Activated CD4-positive, alpha-beta T cell treated with anti-CD3 and anti-CD28 coated beads for 48 hours (primary cell): ENCODE measurements around the gene APPBP2.
A peak's percentile ranks its signal among the peaks of the same experiment; 100 is the strongest.
"Not testable (repeated sequence)": the region's sequence is repeated elsewhere in the genome, so short reads cannot be mapped to it uniquely, and the experiment has no call there.

Source experiments
- DNase-seq: peaks from one replicate; pipeline ENCODE4 v3.0.0-alpha.2; 2020

Gene APPBP2

DNA sequence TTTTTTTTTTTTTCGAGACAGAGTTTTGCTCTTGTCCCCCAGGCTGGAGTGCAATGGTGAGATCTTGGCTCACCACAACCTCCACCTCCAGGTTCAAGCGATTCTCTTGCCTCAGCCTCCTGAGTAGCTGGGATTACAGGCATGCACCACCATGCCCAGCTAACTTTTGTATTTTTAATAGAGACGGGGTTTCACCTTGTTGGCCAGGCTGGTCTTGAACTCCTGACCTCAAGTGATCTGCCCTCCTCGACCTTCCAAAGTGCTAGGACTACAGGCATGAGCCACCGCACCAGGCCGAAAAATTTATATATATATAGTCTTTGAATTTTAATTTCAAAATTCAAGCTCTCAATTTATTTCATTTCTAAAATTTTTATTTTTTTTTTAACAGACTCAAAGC lies 97.6 kb downstream of the APPBP2 start:
- DNase-seq = not testable (repeated sequence)

DNA sequence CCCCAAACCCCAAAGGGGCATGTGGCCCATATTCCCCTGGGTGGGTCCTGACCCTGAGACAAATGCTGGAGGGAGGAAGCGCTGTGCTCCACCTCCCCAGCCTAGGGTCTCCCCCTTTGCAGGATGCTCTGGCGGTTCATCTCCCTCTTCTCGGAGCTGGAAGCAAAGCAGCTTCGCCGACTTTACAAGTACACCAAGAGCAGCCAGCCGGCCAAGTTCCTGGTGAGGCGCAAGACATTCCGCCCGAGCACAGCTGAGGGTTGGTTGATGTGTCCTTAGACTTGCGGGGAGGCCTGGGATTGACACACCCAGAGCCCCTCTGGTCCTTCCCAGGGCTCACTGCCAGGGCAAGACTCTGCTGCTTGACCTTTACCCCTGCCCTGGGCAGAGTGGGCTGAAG lies 99.4 kb downstream of the APPBP2 start:
- no peak for DNase-seq

DNA sequence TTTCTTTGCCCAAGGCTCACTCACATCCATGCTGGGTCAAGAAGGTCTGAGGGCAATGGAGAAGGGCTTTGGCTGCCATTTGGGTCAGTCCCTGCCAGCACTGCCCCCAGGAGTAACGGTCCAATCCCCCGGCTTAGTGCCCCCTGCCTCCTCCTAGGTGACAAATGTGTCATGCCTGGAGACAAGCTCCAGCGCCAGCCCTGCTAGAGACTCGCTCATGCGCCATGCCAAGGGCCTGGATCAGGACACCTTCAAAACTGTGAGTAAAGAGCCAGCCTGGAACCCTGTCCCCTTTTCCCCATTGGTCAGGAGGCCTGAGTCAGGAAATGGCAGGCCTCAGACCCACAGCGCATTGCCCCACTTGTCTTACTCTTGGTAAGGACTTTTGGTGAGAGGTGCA lies 100.4 kb downstream of the APPBP2 start:
- DNase-seq = no peak

DNA sequence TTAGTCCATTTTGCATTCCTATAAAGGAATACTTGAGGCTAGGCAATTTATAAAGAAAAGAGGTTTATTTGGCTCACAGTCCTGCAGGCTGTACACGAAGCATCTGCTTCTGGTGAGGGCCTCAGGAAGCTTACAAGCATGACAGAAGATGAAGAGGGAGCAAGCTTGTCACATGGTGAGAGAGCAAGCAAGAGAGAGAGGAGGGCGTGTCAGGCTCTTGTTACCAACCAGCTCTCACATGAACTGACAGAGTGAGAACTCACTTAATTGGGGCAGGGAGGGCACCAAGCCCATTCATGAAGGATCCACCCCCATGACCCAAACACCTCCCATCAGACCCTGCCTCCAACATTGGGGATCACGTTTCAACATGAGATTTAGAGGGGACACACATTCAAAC lies 102.2 kb downstream of the APPBP2 start:
- DNase-seq = no peak

DNA sequence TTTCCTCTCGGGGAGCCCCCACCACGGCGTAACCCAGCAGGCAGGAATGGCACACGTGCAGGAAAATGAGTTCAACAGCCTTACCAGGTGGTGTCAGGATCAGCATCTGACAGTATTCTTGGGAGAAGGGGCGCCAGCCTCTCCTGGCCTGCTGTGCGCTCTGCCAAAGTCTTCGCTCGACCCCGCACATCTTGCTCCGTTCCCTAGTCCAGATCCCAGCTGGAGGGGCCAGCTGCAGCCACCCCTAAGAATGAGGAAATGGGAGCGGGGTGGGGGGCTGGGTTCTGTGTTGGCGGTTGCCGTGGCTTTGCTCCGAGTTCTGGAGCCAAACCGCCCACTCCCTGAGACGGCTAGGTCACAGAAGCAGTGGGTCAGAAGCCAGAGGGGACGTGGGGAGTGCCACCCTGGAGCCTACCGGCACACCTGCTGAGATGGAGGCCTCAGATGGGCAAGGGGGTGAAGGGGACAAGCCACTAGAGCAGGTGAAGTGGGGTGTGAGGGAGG lies 103.8 kb downstream of the APPBP2 start, which contains the start of gene CHCT1:
Gene CHCT1, plus strand, starts transcription at position 328 of the 504 bp plus-strand sequence. Its CDS starts 104 bp downstream, at position 432.
- DNase-seq = no peak

DNA sequence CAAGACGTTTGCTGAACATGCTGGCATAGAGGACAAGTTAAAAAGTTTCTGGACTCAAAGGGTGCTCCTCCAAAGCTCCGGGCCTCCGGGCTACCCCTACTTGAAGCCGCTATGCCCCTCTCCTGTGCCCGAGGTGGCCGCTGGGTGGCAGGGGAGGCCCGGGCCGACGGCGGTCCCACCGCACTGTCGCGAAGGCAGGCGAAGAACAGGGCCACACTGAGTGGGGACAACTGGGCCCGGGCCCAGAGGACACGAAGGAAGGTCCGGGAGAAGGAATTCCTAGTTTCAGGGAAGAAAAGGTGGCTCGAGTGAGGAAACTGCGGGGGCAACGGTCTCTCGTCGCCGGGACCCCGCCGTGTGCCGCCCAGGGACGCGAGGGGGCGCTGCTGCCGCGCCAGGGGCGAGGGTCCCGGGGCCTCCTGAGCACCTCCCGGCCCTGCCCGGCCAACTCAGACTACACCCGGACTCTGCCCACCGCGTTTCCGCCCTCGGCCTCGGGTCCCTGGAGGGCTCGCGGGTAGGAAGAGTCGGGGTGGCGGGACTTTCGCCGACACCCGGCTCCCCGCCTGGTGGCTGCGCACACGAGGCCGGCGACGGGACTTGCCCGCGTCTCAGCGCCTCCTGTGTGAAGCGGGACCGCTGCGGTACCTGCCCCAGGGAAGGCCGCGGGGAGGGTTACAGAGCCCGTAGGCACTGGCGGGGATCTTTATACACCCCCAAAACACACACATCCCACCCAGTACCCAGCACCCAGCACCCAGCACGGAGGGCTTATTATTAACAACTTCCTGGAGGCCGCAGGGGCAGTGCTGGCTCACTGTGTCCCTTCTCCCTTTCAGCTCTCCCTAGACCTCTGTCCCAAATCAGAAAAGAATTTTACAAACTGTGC lies 104.5 kb downstream of the APPBP2 start:
- DNase-seq = peak; percentile 87

DNA sequence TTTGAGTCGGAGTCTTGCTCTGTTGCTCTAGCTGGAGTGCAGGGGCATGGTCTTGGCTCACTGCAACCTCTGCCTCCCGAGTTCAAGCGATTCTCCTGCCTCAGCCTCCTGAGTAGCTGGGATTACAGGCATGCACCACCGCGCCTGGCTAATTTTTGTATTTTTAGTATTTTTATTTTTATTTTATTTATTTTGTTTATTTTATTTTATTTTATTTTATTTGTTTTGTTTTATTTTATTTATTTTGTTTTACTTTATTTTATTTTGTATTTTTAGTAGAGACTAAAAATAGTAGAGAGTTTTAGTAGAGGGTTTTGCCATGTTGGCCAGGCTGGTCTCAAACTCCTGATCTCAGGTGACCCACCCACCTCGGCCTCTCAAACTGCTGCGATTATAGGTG lies 106.2 kb downstream of the APPBP2 start:
- DNase-seq = not testable (repeated sequence)

DNA sequence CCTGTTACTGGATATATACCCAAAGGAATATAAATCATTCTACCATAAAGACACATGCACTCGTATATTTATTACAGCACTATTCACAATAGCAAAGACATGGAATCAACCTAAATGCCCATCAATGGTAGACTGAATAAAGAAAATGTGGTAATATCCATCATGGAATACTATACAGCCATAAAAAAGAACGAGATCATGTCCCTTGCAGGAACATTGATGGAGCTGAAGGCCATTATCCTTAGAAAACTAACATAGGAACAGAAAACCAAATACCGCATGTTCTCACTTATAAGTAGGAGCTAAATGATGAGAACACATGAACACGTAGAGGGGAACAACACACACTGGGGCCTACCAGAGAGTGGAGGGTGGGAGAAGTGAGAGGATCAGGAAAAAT lies 107.0 kb downstream of the APPBP2 start:
- DNase-seq = not testable (repeated sequence)

DNA sequence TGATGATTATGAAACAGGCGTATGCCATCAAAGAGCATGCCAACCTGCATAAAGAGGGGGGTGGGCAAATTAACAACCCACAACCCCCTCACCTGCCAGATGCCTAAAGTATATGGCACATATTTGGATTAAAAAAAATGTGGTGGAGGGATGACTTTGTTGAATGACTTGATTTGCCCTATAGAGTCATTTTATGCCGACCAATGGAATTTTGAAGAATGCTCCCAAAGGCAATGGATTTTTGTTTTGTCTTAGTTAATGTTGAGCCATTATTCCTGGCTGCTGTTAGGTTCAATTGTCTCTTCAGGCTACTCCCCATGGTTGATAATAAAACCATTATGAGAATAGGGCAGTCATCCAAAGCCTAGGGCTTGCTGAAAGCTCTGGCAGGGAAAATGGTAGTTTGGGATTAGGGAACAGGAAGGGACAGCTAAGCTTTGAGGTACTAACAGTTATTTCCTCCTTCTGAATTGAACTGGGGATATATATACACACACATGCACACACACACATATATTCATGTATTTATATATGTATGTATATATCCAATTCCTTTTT lies 109.6 kb downstream of the APPBP2 start:
- DNase-seq = no peak

DNA sequence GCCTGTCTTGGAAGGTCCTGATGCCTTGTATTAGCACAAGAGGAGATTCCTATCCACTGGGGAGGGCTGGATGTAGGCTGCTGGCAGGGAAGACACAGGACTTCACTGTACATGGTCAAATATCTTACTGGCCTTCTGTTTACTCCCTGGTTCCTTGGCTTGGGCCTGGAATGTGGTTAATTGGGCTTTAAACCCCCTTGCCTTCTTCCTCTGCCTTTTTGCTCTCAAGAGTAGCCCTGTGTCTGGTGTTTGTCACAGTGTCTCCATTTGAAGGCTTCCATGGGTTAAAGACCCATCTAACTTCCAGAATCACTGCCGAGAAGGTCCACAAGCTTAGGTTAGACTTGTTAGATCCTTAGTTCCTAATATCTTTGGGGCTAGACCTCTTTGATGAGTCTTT lies 110.9 kb downstream of the APPBP2 start:
- no peak for DNase-seq

DNA sequence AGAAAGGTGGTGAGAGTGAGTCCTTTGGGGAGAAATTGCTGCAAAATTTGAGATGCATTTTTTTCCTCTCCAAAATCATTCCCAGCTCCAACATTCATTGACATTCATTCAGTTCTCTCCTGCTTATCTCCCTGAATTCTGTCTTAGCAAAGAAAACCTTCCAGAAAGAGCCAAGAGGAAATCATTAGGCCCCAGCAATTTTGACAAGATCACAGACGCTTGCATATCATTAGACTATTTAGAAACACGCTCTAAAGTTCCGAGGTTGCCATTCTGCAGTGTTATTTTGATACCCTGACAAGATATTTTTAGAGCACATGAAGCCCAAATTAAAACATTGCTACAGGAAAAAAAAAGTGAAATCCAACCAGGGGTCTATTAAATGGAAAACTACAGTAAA lies 113.3 kb downstream of the APPBP2 start:
- no peak for DNase-seq

DNA sequence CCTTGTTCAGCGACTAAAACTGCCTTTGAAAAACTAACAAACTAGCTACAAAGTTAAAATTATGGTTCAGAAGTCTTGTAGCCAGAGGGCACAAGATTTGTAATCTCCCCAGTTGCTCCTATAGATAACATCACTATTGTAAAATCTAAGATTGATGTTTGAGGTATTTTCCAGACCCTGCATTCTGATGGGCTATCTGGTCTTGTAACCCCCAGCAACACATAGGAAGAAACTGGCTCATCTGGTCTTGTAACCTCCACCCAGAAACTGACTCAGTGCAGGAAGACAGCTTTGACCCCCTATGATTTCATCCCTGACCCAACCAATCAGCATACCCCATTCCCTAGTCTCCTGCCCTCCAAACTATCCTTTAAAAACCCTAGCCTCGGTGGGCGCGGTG lies 116.0 kb downstream of the APPBP2 start:
- no peak for DNase-seq

DNA sequence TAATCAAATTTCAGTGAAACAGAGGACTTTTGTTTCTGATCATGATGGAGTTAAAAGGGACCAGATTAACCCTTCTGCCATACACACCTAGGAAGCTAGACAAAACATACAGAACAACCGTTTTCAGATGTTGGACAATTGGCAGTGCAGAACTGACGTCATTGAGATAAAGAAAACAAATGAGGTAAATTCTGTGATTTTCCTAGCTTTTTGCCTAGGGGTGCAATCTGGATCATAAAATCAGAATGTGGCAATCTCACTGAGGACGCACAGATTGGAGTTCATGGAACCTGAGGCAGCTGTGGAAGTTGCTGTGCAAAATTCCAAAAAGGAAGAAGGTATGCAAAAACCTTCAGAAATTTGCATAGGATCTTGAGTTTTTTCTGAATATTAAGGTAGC lies 119.2 kb downstream of the APPBP2 start:
- DNase-seq = no peak

DNA sequence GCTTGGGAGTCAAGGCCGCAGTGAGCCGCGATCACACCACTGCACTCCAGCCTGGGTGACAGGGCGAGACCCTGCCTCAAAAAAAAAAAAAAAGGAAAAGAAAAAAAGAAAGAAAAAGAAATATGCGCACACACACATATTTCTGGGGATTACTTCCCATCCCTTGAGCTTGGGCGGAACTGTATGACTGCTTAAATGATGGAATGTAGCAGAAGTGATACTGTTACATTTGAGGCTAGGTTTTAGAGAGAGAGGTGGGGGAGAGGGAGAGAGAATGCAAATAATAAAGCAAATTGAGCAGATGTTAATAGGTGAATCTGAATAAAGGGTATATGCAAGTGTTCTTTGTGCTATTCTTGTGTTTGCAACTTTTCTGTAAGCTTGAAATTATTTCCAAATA lies 122.1 kb downstream of the APPBP2 start:
- DNase-seq = no peak

DNA sequence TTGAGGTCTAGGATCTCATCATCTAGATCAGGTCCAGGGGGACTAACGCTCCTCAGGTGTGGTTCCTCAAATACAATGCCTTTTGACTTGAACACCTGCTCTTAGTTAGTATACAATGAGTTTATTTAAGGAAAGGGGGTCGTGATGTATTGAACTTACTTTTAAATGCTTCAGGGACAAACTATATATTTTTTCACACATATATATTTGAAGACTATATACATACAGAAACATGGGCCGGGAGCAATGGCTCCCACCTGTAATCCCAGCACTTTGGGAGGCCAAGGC lies 122.6 kb downstream of the APPBP2 start:
- no peak for DNase-seq

DNA sequence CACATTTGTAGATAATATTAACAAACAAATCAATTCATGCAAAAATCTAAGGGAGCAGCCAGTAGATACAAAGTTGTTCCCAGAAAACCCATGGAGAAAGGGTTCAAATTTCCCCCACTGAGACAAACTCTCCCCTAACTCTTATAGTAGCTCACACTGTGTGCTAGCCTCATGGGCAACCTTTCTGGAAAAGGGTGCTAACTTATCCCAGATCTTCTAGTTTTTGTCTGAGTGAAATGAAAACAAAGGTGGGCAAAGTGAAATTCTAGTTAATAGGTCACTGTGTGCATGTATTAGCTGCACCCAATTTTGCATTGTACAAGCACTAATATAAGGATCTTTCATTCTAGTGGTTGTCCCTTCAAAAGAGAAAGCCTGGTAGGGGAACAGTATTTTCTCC lies 124.2 kb downstream of the APPBP2 start:
- no peak for DNase-seq

DNA sequence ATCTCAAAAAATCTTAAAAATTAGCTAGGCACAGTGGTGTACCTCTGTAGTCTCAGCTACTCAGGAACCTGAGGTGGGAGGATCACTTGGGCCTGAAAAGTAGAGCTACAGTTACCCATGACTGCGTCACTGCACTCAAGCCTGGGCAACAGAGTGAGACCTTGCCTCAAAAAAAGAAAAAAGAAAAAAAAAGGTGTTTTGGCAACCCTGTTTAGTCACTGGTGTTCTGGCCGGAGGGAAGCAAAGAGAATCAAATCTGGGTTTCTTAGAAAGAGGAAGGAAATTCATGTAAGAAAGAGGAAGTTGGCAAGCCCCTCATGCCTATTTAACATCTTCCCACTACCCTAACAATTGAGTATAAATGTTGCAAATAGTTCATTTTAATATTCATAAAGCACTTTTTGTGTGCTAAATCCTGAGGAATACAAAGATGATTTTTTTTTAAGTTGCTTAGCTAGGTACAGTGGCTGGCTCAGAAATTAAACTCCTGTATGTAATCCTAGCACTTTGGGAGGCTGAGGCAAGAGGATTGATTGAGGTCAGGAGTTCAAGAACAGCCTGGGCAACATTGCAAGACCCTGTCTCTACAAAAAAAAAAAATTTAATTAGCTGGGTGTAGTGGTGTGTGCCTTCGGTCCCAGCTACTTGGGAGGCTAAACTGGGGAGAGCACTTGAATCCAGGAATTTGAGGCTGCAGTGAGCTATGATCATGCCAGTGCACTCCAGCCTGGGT lies 127.6 kb downstream of the APPBP2 start:
- DNase-seq = no peak

DNA sequence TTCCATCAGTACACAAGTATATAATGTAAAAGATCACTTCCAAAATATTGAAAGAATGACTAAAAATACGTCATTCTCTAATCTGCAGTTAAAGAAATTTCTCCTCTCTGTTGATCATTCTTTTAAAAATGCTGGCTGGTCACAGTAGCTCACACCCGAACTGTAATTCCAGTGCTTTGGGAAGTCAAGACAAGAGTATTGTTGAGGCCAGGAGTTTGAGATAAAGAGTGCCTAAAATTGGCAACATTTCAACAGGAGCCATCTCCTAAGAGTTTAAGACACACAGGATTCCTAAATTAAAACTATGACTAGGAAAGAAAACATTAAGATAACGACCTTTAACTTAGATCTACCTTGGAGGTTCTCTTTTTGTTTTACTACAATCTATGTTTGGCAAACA lies 129.6 kb downstream of the APPBP2 start:
- DNase-seq = no peak

DNA sequence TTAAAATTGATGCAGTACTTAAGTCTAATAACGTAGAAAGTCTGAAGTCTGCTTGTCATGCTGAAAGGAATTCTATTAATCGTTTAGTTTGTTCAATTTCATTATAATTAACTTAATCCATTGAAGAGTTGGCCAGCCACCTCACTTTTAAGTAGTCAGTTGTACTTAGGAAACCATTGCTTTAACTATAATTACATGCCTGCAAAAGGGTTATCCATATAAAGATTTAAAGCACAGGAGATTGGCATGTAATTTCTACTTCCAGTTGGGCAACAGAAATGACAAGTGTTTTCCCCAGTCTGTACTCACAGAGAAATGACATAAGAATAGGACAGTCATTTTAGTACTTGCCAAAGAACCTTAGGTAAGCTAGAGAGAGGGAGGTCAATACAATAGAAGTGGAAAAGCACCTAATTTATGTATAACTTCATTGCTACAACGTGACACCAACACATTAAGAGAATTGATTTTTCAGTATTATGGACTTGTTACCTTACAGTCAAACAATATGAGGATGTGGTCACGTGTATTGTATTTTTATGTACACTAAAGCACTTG lies 130.5 kb downstream of the APPBP2 start:
- DNase-seq = no peak

DNA sequence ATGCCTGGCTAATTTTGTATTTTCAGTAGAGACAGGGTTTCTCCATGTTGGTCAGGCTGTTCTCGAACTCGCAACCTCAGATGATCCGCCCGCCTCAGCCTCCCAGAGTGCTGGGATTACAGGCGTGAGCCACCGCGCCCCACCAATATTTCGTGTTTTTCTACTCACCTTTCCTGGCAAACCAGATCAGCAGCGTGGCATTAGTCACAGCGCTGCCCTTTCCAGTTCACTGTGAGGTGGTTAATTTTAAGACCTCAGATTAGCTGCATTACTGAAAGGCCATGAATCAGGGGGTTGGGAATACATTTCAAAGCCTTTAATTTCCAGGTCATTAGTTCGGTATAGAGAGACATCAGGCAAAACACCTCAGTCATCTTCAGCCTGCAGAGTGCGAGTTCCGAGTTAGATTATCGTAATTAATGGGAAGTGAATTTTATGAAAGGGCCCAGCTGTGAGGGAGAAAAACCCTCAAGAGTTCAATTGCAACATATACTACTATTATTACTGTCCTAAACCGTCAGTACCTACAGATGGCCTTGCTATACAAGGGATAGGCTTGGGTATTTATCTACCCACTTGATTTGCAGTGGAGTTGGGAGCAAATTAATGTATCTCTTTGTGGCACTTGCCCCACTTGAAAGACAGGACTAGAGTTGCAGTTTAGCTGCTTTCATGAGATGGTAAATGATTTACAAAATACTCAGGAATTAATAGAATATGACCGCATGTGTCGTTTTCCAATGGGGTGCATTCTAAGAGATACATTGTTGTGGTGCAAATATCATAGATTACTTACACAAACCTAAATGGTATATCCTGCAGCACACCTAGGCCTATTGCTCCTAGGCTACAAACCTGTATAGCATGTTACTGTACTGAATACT lies 132.0 kb downstream of the APPBP2 start:
- peak; percentile 4 for DNase-seq
